ENCODE measurements around the gene IRGC.

DNA sequence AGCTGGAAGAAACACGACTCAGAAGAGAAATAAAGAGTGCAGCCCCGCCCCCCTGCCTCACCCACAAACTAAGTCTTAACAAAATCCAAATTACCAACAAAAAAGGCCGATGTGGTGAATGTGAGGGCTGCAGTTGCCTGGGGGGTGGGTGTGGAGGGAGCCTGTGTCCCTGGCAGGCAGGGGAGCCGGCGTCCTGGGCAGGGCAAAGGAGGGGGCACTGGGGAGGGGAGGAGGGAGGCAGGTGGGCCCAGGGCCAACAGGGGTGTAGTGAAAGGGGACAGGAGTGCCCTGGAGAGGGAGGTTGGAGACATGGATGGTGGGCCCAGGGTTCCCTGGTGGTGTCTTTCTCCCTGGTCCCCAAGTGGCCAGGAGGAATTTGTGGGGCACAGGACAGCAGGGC is 4.0 kb downstream of the IRGC start:
- TF ChIP-seq, protein P1, sequence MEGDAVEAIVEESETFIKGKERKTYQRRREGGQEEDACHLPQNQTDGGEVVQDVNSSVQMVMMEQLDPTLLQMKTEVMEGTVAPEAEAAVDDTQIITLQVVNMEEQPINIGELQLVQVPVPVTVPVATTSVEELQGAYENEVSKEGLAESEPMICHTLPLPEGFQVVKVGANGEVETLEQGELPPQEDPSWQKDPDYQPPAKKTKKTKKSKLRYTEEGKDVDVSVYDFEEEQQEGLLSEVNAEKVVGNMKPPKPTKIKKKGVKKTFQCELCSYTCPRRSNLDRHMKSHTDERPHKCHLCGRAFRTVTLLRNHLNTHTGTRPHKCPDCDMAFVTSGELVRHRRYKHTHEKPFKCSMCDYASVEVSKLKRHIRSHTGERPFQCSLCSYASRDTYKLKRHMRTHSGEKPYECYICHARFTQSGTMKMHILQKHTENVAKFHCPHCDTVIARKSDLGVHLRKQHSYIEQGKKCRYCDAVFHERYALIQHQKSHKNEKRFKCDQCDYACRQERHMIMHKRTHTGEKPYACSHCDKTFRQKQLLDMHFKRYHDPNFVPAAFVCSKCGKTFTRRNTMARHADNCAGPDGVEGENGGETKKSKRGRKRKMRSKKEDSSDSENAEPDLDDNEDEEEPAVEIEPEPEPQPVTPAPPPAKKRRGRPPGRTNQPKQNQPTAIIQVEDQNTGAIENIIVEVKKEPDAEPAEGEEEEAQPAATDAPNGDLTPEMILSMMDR (IDR thresholded peaks at IDR 0.05), result no peak
- TF ChIP-seq POLR2A (IDR thresholded peaks at IDR 0.05), result no peak
